A673 (cell line): Measurements from ENCODE around the gene SMAD6.

Source experiments
- CTCF ChIP-seq: fragments of 300-800, 200-600 bp; sonication (generic); conservative IDR thresholded peaks from 2 replicates; pipeline ENCODE4 v1.5.1; 2017; ENCODE audit warnings: low read depth, mild to moderate bottlenecking, antibody characterized with exemption, low read length, moderate library complexity, mixed read lengths
- EZH2 ChIP-seq: fragments of 200-600 bp; sonication (generic); IDR thresholded peaks from 2 replicates; pipeline ENCODE4 v1.6.1; 2017; ENCODE audit warnings: borderline replicate concordance, low read depth, mild to moderate bottlenecking, mixed read lengths, antibody characterized with exemption, low read length; ENCODE audit not compliant: poor library complexity, severe bottlenecking

DNA sequence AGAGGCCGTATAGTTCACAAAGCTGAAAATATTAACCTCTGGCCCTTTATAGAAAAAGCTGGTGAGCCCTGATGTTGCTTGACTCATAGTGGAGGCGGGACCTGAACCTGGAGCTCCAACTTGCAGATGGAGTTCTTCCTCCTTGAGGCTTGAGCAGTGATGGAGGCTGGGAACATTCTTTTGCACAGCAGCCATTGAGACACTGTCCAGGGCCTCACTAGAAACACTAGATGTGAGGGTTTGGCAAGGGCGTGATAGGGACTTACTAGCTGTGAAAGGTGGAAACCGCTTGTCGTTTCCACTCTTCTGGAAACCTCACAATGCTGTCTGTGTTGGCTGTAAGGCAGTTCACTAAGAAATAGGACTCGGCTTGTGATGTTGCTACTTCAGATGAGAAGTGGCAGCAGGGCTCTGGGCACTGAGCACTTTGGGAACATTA lies 12.5 kb downstream of the SMAD6 start:
- TF ChIP-seq CTCF (no peak), EZH2 (no peak)
